Body of pancreas (tissue), 4 donors: ENCODE measurements around the gene ADGRE2.

Experiments used
- POLR2A ChIP-seq, 3 donors: fragments of 450-650 bp; IDR thresholded peaks; one replicate each; pipeline ENCODE4 v1.6.1; 2016; ENCODE audit warnings: antibody characterized with exemption in 3 of 3, mild to moderate bottlenecking in 2 of 3
- TF ChIP-seq, protein P1 (sequence below), 7 experiments: fragments of 450-650 bp in 4 of 7; fragments of 200-600 bp in 3 of 7; sonication (generic) in 3 of 7; IDR thresholded peaks; one replicate each; pipeline ENCODE4 v1.5.1; 2016 to 2019; ENCODE audit warnings: antibody characterized with exemption in 7 of 7

DNA sequence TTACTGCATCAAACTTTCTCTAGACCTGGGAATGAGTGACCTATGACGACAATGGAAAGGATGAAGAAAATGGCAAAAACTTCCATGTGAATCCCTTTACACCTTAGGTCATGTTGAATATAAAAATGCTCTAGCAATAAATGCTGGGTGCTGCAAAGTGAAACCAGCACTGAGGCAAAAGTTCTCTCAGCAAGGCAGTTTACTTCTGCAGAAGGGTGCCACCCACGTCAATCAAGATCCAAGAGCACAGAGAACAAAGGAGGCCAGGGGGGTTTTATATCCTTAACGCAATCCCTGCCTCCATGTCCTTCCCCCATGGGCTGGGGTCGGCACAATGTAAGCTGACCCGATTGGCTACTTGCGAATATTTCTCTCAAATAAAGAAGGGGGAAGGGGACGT lies 49.8 kb downstream of the ADGRE2 start:
- TF ChIP-seq POLR2A (IDR thresholded peaks at IDR 0.05): no peak
- TF ChIP-seq, protein P1, sequence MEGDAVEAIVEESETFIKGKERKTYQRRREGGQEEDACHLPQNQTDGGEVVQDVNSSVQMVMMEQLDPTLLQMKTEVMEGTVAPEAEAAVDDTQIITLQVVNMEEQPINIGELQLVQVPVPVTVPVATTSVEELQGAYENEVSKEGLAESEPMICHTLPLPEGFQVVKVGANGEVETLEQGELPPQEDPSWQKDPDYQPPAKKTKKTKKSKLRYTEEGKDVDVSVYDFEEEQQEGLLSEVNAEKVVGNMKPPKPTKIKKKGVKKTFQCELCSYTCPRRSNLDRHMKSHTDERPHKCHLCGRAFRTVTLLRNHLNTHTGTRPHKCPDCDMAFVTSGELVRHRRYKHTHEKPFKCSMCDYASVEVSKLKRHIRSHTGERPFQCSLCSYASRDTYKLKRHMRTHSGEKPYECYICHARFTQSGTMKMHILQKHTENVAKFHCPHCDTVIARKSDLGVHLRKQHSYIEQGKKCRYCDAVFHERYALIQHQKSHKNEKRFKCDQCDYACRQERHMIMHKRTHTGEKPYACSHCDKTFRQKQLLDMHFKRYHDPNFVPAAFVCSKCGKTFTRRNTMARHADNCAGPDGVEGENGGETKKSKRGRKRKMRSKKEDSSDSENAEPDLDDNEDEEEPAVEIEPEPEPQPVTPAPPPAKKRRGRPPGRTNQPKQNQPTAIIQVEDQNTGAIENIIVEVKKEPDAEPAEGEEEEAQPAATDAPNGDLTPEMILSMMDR (IDR thresholded peaks at IDR 0.05): no peak
